HepG2 (cell line): ENCODE data around the gene CCNDBP1. TPM values are rescaled to one million over a fixed set of nuclear protein-coding genes. Genes with fewer than 3 reads are reported as not detected.

Experiments
- ATAC-seq: fragments of 200-7000 bp; cut with Tn5 transposase; 3 replicates; pipeline ENCODE4 v1.9.1; 2020; ENCODE audit warnings: mild to moderate bottlenecking, moderate library complexity
- BruUV-seq: library from RNA; stranded (reverse); fragments of 400-500 nt; replicated peaks from 2 replicates; lab custom pipeline; 2021; lab: Mats Ljungman, UMichigan
- CTCF ChIA-PET: fragments of 300-600 bp; formaldehyde crosslinking; extraction: SDS; loops from one replicate; lab custom pipeline; 2021; ENCODE audit warnings: low total read pairs, inconsistent platforms, low intra/inter-chr PET ratio; lab: Yijun Ruan, JAX
- POLR2A ChIA-PET: fragments of 350-600 bp; sonication (Branson Sonifier 250); formaldehyde crosslinking; loops from one replicate; lab custom pipeline; 2020; ENCODE audit warnings: antibody characterized with exemption, inconsistent platforms; lab: Yijun Ruan, JAX
- DNase-seq: peaks from one replicate; pipeline ENCODE4 v3.0.0-alpha.2; 2015; ENCODE audit warnings: low spot score
- FAIRE-seq: peaks from 3 replicates; lab custom pipeline; 2011; peaks lifted over from hg19 to GRCh38; lab: Jason Lieb, UNC
- H2AFZ ChIP-seq: one replicate; pipeline ENCODE4 v1.6.1; 2011; ENCODE audit warnings: low read length, inconsistent platforms
- H3K27ac ChIP-seq: fragments of 300-600 bp; 3 replicates; pipeline ENCODE4 v1.8.0; 2011; ENCODE audit warnings: mixed run types, mild to moderate bottlenecking, mixed read lengths, low read length, inconsistent platforms; ENCODE audit not compliant: insufficient read depth; ENCODE audit errors: extremely low read length
- H3K27me3 ChIP-seq, 2 experiments: fragments of 200-600 bp in 1 of 2; 2 replicates in 1 of 2; 3 replicates in 1 of 2; pipeline versions ENCODE4 v1.6.0 to v1.8.0; 2011; ENCODE audit warnings: low read length in 2 of 2, mild to moderate bottlenecking in 2 of 2, moderate library complexity in 2 of 2, inconsistent platforms in 1 of 2; ENCODE audit not compliant: insufficient read depth in 2 of 2, control insufficient read depth in 1 of 2
- H3K36me3 ChIP-seq, 2 experiments: fragments of 200-600 bp in 1 of 2; replicated peaks in 1 of 2; 2 replicates in 1 of 2; 3 replicates in 1 of 2; pipeline versions ENCODE4 v1.5.1 to v1.8.0; 2011; ENCODE audit warnings: low read length in 2 of 2, inconsistent platforms in 1 of 2; ENCODE audit not compliant: insufficient read depth in 2 of 2, control insufficient read depth in 1 of 2
- H3K4me1 ChIP-seq: 2 replicates; pipeline ENCODE4 v1.5.1; 2012; ENCODE audit warnings: low read length, inconsistent platforms; ENCODE audit not compliant: insufficient read depth
- H3K4me2 ChIP-seq: 2 replicates; pipeline ENCODE4 v1.6.0; 2011; ENCODE audit warnings: low read depth, low read length, inconsistent platforms
- H3K4me3 ChIP-seq, 3 experiments: fragments of 200-600 bp in 1 of 3; sonication (generic), shearing (Covaris generic) in 1 of 3; replicated peaks in 1 of 3; 2 replicates each; pipeline ENCODE4 v1.5.1; 2011 to 2016; ENCODE audit warnings: low read length in 3 of 3, inconsistent platforms in 2 of 3, low read depth in 2 of 3, mild to moderate bottlenecking in 2 of 3, control low read depth in 1 of 3, mixed read lengths in 1 of 3; ENCODE audit not compliant: insufficient read depth in 1 of 3
- H3K79me2 ChIP-seq: one replicate; pipeline ENCODE4 v1.6.1; 2011; ENCODE audit warnings: low read length, inconsistent platforms; ENCODE audit not compliant: insufficient read depth
- H3K9ac ChIP-seq: 2 replicates; pipeline ENCODE4 v1.6.0; 2011; ENCODE audit warnings: mild to moderate bottlenecking, low read depth, low read length, inconsistent platforms; ENCODE audit not compliant: insufficient read depth
- H3K9me3 ChIP-seq: 2 replicates; pipeline ENCODE4 v1.5.1; 2012; ENCODE audit warnings: mild to moderate bottlenecking, low read length
- H4K20me1 ChIP-seq: 2 replicates; pipeline ENCODE4 v1.6.0; 2011; ENCODE audit warnings: inconsistent platforms, mild to moderate bottlenecking, low read length, moderate library complexity; ENCODE audit not compliant: insufficient read depth
- CHCHD3 ChIP-seq: sonication (generic); formaldehyde crosslinking; IDR thresholded peaks from 2 replicates; pipeline ENCODE4 v1.8.0; 2022; ENCODE audit warnings: mild to moderate bottlenecking, missing genetic modification reagents, moderate library complexity
- DNMT1 ChIP-seq: sonication (generic); formaldehyde crosslinking; IDR thresholded peaks from 2 replicates; pipeline ENCODE4 v1.5.1; 2020; ENCODE audit warnings: mild to moderate bottlenecking, missing genetic modification reagents
- FOXC1 ChIP-seq: sonication (generic); formaldehyde crosslinking; IDR thresholded peaks from 2 replicates; pipeline ENCODE4 v1.8.0; 2022; ENCODE audit warnings: mild to moderate bottlenecking, missing genetic modification reagents, borderline replicate concordance
- HNRNPUL1 ChIP-seq: fragments of 200-400 bp; formaldehyde crosslinking; IDR thresholded peaks from 2 replicates; pipeline ENCODE4 v1.6.1; 2017; ENCODE audit warnings: low read depth, mild to moderate bottlenecking, low read length, moderate library complexity
- KLF16 ChIP-seq, 2 experiments: sonication (generic) in 1 of 2; formaldehyde crosslinking in 1 of 2; IDR thresholded peaks; 2 replicates each; pipeline versions ENCODE4 v1.6.1 to v1.8.0; 2016 to 2023; ENCODE audit warnings: missing genetic modification reagents in 2 of 2, missing compliant biosample characterization in 1 of 2
- MLLT10 ChIP-seq: sonication (generic); formaldehyde crosslinking; IDR thresholded peaks from 2 replicates; pipeline ENCODE4 v1.4.0; 2020; ENCODE audit warnings: missing genetic modification reagents
- NFRKB ChIP-seq: fragments of 450-650 bp; IDR thresholded peaks from 2 replicates; pipeline ENCODE4 v1.6.1; 2017
- NFYC ChIP-seq: IDR thresholded peaks from 2 replicates; pipeline ENCODE4 v1.6.1; 2016; ENCODE audit warnings: missing genetic modification reagents, missing compliant biosample characterization
- PCBP1 ChIP-seq: fragments of 200-400 bp; formaldehyde crosslinking; IDR thresholded peaks from 2 replicates; pipeline ENCODE4 v1.6.1; 2017; ENCODE audit warnings: mild to moderate bottlenecking, low read depth, low read length, borderline replicate concordance
- PHF5A ChIP-seq: IDR thresholded peaks from one replicate; pipeline ENCODE4 v1.6.1; 2018; ENCODE audit warnings: low read depth, missing genetic modification reagents; ENCODE audit not compliant: unreplicated experiment
- RORA ChIP-seq: sonication (generic); formaldehyde crosslinking; IDR thresholded peaks from 2 replicates; pipeline ENCODE4 v1.5.0; 2020; ENCODE audit warnings: mild to moderate bottlenecking, missing genetic modification reagents, moderate library complexity
- SIN3B ChIP-seq: fragments of 150-350 bp; IDR thresholded peaks from 2 replicates; pipeline ENCODE4 v1.6.1; 2014; ENCODE audit warnings: low read length
- SMARCE1 ChIP-seq: fragments of 450-650 bp; IDR thresholded peaks from 2 replicates; pipeline ENCODE4 v1.6.1; 2017; ENCODE audit warnings: borderline replicate concordance
- TCF12 ChIP-seq, 2 experiments: fragments of 450-650 bp in 1 of 2; sonication (generic) in 1 of 2; formaldehyde crosslinking in 1 of 2; IDR thresholded peaks; 2 replicates each; pipeline versions ENCODE4 v1.6.1 to v1.8.0; 2017 to 2022; ENCODE audit warnings: antibody characterized with exemption in 1 of 2, mild to moderate bottlenecking in 1 of 2, missing genetic modification reagents in 1 of 2, moderate library complexity in 1 of 2
- TCF7L2 ChIP-seq: IDR thresholded peaks from 2 replicates; pipeline ENCODE4 v1.6.1; 2011; ENCODE audit warnings: mild to moderate bottlenecking, low read depth, low read length, moderate library complexity
- ZNF790 ChIP-seq: sonication (generic); formaldehyde crosslinking; IDR thresholded peaks from 2 replicates; pipeline ENCODE4 v1.8.0; 2022; ENCODE audit warnings: missing genetic modification reagents, mild to moderate bottlenecking, borderline replicate concordance
- WGBS: methylation state at CpG from one replicate; pipeline ENCODE4 v1.1.6; 2017; ENCODE audit warnings: low lambda C conversion rate; 5-methylcytosine and 5-hydroxymethylcytosine counted together
- in situ Hi-C: cut with HindIII; loops from 2 replicates; pipeline ENCODE4 v1.10.0; 2017; ENCODE audit warnings: low pct_unique_long_range_greater_than_20kb; ENCODE audit not compliant: extremely low pct_ligation_motif_present
- intact Hi-C: fragments of 100-400 bp; cut with micrococcal nuclease; formaldehyde crosslinking; loops from one replicate; pipeline ENCODE4 v1.10.0; 2022; ENCODE audit not compliant: unreplicated experiment
- polyA plus RNA-seq, 8 experiments: library from polyadenylated mRNA; depleted of rRNA in 3 of 8; stranded (reverse) in 7 of 8; unstranded in 1 of 8; fragments of >200 nt; fragmentation: Illumina TruSeq in 4 of 8; extraction: Trizol in 4 of 8; gene quantifications; 2 replicates each; pipeline versions ENCODE4 v1.2.1 to v1.2.3, GENCODE V29; 2011 to 2016; ENCODE audit warnings: low read depth in 4 of 8, missing spikeins in 1 of 8, mixed read lengths in 1 of 8; ENCODE audit not compliant: insufficient read depth in 1 of 8
- total RNA-seq, 5 experiments: library from RNA; depleted of rRNA; stranded (reverse); fragments of >200 nt; fragmentation: Illumina TruSeq; extraction: Trizol; gene quantifications; 2 replicates each; pipeline ENCODE4 v1.2.3, GENCODE V29; 2016; ENCODE audit warnings: low read depth in 1 of 5
- TF ChIP-seq, protein P1 (sequence below): sonication (generic); formaldehyde crosslinking; IDR thresholded peaks from 2 replicates; pipeline ENCODE4 v1.4.0; 2020; ENCODE audit warnings: low read depth, mild to moderate bottlenecking, missing genetic modification reagents
- TF ChIP-seq, protein P2 (sequence below): sonication (generic); formaldehyde crosslinking; IDR thresholded peaks from 2 replicates; pipeline ENCODE4 v1.8.0; 2023; ENCODE audit warnings: mild to moderate bottlenecking, missing genetic modification reagents

The CCNDBP1 gene
- total and polyA plus RNA-seq, 2 of the 13 experiments (the other 11 are each of a cell fraction or from before 2014, with no cell fraction given) = 24.8 to 42.3 TPM

DNA sequence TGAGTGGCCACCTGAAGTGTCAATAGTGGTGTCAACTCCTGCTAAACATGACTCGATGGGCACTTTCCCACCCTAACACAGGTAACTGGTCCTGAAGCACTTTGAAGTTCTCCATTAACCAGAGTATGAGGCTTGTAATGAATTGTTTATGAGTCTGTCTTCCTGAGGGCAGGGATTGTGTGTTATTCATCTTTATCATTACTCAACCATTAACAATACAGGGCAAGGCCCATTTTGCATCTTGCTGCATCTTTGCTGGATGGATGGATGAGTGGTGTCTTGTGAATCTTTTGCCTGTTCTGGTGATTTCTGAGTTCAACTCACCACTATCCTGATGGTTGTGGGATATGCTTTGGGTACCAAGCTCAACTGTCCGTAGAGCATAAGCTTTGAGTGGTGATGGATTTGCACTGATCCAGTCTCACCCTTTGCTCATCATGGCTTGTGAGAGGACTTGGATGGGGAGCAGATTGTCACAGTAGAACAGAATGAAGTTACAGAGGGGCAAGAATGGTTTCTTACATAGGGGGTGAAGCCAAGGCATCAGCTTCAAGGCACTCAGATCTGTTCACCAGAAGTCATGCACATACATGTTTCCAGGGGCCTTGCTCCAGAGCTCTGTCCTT lies 57.9 kb downstream of the CCNDBP1 start:
- no peaks in the 10 kb centered on the region for H3K79me2 ChIP-seq
- DNase-seq (no peak), FAIRE-seq (no peak), ATAC-seq (no peak)
- no peak overlapping the region for H3K27ac ChIP-seq
- H2AFZ ChIP-seq = no peak overlapping the region
- intact Hi-C loops = no loop called here
- 22% methylated on average over 1 of the region's 2 CpGs for WGBS
- no peak overlapping the region for H3K4me2 ChIP-seq
- H3K4me1 ChIP-seq = peaks cover 23% of the 10 kb centered on the region
- peaks cover 0 to 15% of the 10 kb centered on the region in 2 experiments; a peak in 2 of 5 replicates for H3K27me3 ChIP-seq
- in situ Hi-C loops = no loop called here
- TF ChIP-seq CHCHD3 (CRISPR knock-in tag) (no peak), TCF7L2 (no peak), SMARCE1 (no peak), HNRNPUL1 (no peak)
- TF ChIP-seq, protein P1, sequence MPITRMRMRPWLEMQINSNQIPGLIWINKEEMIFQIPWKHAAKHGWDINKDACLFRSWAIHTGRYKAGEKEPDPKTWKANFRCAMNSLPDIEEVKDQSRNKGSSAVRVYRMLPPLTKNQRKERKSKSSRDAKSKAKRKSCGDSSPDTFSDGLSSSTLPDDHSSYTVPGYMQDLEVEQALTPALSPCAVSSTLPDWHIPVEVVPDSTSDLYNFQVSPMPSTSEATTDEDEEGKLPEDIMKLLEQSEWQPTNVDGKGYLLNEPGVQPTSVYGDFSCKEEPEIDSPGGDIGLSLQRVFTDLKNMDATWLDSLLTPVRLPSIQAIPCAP (CRISPR knock-in tag) = no peak
- no peaks in the 10 kb centered on the region for H4K20me1 ChIP-seq
- no peaks in the 10 kb centered on the region for H3K9me3 ChIP-seq
- H3K9ac ChIP-seq = no peak overlapping the region
- H3K36me3 ChIP-seq = no peaks in the 10 kb centered on the region
- no TSS peak for BruUV-seq
- H3K4me3 ChIP-seq = no peak overlapping the region
- ChIA-PET CTCF (no interaction called here), POLR2A (no interaction called here)

DNA sequence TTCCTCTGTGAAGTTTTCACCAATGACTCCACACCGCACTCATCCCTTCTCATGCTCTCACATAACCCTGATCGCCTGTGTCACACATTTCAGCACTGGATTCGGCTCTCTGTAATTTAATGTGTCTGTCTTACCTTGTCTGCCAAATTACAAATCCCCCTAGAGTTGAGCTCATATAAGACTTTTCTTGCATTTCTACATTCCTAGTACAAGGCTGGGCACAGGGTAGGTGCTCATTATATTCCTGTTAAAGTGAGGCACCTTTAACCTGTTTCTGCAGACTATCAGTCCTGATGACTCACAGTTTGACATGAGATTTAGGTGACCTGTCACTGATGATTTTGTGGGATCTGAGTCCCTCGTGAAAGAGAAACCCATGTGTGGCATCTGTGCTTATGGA lies 58.9 kb downstream of the CCNDBP1 start:
- Histone ChIP-seq H3K4me2 (no peak overlapping the region), H3K79me2 (no peaks in the 10 kb centered on the region), H3K27me3 (peaks cover 0 to 15% of the 10 kb centered on the region in 2 experiments; a peak in 2 of 5 replicates), H3K27ac (no peak overlapping the region), H2AFZ (no peak overlapping the region), H3K4me3 (no peak overlapping the region), H3K9ac (no peak overlapping the region), H4K20me1 (no peaks in the 10 kb centered on the region), H3K4me1 (peaks cover 13% of the 10 kb centered on the region), H3K9me3 (no peaks in the 10 kb centered on the region), H3K36me3 (no peaks in the 10 kb centered on the region)
- 41% methylated on average over 4 of the region's 4 CpGs for WGBS
- ChIA-PET CTCF (no interaction called here), POLR2A (no interaction called here)
- no peak for DNase-seq
- ATAC-seq = no peak
- no TSS peak for BruUV-seq
- intact Hi-C loops = no loop called here
- no peak for FAIRE-seq
- in situ Hi-C loops = no loop called here
- TF ChIP-seq TCF12 (IDR thresholded peaks at IDR 0.05) (no peak), TCF12 (CRISPR knock-in tag; IDR thresholded peaks at IDR 0.05) (no peak), ZNF790 (CRISPR knock-in tag) (no peak), FOXC1 (no peak), PHF5A (CRISPR knock-in tag) (no peak), SIN3B (no peak), SMARCE1 (no peak), NFRKB (no peak), RORA (CRISPR knock-in tag) (no peak), PCBP1 (no peak), KLF16 (CRISPR knock-in tag; IDR thresholded peaks at IDR 0.05) (no peak), DNMT1 (CRISPR knock-in tag) (no peak), NFYC (no peak), MLLT10 (CRISPR knock-in tag) (no peak)
- TF ChIP-seq, protein P2, sequence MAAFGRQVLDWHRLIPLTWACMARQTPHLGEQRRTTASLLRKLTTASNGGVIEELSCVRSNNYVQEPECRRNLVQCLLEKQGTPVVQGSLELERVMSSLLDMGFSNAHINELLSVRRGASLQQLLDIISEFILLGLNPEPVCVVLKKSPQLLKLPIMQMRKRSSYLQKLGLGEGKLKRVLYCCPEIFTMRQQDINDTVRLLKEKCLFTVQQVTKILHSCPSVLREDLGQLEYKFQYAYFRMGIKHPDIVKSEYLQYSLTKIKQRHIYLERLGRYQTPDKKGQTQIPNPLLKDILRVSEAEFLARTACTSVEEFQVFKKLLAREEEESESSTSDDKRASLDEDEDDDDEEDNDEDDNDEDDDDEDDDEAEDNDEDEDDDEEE (CRISPR knock-in tag) = no peak
